IPS DF 6.9 (cell line): ENCODE measurements around the gene MYB.

ENCODE experiments used
- DNase-seq: peaks from one replicate; pipeline ENCODE4 v3.0.0-alpha.2; 2013; ENCODE audit warnings: low read depth, low spot score
- H3K27ac ChIP-seq: one replicate; pipeline ENCODE4 v1.5.1; 2013; ENCODE audit warnings: low read length, control low read depth
- H3K27me3 ChIP-seq: 2 replicates; pipeline ENCODE4 v1.6.1; 2013; ENCODE audit warnings: mild to moderate bottlenecking, low read length; ENCODE audit not compliant: control insufficient read depth, insufficient read depth
- H3K36me3 ChIP-seq: 2 replicates; pipeline ENCODE4 v1.6.1; 2013; ENCODE audit warnings: low read length; ENCODE audit not compliant: control insufficient read depth, insufficient read depth
- H3K4me1 ChIP-seq: 2 replicates; pipeline ENCODE4 v1.6.1; 2013; ENCODE audit warnings: low read length; ENCODE audit not compliant: control insufficient read depth, insufficient read depth
- H3K4me3 ChIP-seq: 2 replicates; pipeline ENCODE4 v1.5.1; 2013; ENCODE audit warnings: mild to moderate bottlenecking, low read length
- H3K9me3 ChIP-seq: 2 replicates; pipeline ENCODE4 v1.6.1; 2013; ENCODE audit warnings: low read length, inconsistent platforms; ENCODE audit not compliant: control insufficient read depth, insufficient read depth
- WGBS: extraction: QIAGEN DNeasy Blood & Tissue Kit; methylation state at CpG from one replicate; pipeline ENCODE4 v1.1.7; 2013; ENCODE audit warnings: mixed read lengths, missing lambda C conversion rate; ENCODE audit not compliant: insufficient read length, insufficient coverage; 5-methylcytosine and 5-hydroxymethylcytosine counted together

The MYB gene

DNA sequence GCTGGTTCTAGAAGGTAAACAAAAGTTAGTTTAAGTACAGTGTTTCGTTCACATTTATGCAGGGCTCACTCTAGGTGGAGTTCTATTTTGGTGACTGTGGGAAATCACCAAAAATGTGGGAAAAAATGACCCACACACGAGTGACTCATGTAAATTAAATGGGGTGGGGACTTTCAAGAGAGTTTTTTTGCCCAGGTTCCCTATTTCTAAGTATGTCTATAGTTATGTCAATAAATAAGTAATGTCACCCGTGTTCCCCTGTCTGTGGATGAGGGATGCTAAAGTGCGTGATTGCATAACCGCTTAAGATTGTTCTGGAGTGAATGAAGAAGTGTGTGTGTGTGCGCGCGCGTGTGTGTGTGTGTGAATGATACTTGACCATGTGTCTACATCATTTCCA is 69.1 kb downstream of the MYB start:
- H3K36me3 ChIP-seq = no peaks in the 10 kb centered on the region
- H3K4me1 ChIP-seq = peaks cover 6% of the 10 kb centered on the region; the same call in 1 of the 2 replicates
- no peak for DNase-seq
- H3K4me3 ChIP-seq = no peak overlapping the region
- H3K9me3 ChIP-seq = no peaks in the 10 kb centered on the region
- no peaks in the 10 kb centered on the region for H3K27me3 ChIP-seq
- no peak overlapping the region for H3K27ac ChIP-seq
- whole genome bisulfite sequencing = 100% methylated on average over 5 of the region's 9 CpGs

- H3K27me3 ChIP-seq = no peaks in the 10 kb centered on the region
- peaks cover 6% of the 10 kb centered on the region; the same call in 1 of the 2 replicates for H3K4me1 ChIP-seq
- no peaks in the 10 kb centered on the region for H3K9me3 ChIP-seq
- peak; percentile 52 for DNase-seq
- peak overlapping the region; percentile 71 for H3K27ac ChIP-seq
- H3K4me3 ChIP-seq = no peak overlapping the region
- no CpG with 5 or more reads among the region's 9 CpGs for WGBS
- no peaks in the 10 kb centered on the region for H3K36me3 ChIP-seq
These were observed 69.8 kb downstream of the MYB start for GRCh38 chr6:135250751-135251497.

GRCh38 chr6:135251498-135252441 is 70.7 kb downstream of the MYB start:
- Histone ChIP-seq H3K9me3 (no peaks in the 10 kb centered on the region), H3K27ac (peak overlapping the region; percentile 71), H3K4me3 (no peak overlapping the region), H3K36me3 (no peaks in the 10 kb centered on the region), H3K27me3 (no peaks in the 10 kb centered on the region), H3K4me1 (peaks cover 6% of the 10 kb centered on the region; the same call in 1 of the 2 replicates)
- no CpG with 5 or more reads among the region's 13 CpGs for WGBS
- DNase-seq = no peak

DNA sequence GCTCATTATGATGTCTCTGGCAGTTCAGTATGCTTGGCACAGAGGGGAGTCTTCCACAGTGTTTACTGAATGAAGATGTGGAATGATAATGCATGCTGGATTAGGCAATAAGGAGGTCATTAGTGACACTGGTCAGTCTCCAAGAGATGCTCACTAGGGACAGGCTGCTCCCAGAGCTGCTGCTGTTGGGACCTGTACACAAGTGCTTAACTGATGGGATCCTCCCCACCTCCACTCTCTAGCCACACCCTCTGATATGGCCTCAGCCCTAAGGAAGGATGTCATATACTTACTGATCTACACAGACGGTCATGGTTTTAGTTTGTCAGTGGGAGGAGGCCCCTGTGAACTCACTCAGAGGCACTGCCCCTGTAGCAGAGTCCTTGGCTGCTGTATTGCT is 73.4 kb downstream of the MYB start:
- WGBS = no CpG with 5 or more reads among the region's 1 CpG
- Histone ChIP-seq H3K36me3 (no peaks in the 10 kb centered on the region), H3K4me3 (no peak overlapping the region), H3K27me3 (no peaks in the 10 kb centered on the region), H3K9me3 (no peaks in the 10 kb centered on the region), H3K4me1 (peaks cover 9% of the 10 kb centered on the region), H3K27ac (no peak overlapping the region)
- no peak for DNase-seq

GRCh38 chr6:135256866-135257265 is 75.8 kb downstream of the MYB start:
- no peaks in the 10 kb centered on the region for H3K27me3 ChIP-seq
- H3K4me3 ChIP-seq = no peak overlapping the region
- no peak for DNase-seq
- H3K27ac ChIP-seq = no peak overlapping the region
- H3K9me3 ChIP-seq = no peaks in the 10 kb centered on the region
- H3K4me1 ChIP-seq = peaks cover 6% of the 10 kb centered on the region
- no CpG with 5 or more reads among the region's 4 CpGs for WGBS
- no peaks in the 10 kb centered on the region for H3K36me3 ChIP-seq

DNA sequence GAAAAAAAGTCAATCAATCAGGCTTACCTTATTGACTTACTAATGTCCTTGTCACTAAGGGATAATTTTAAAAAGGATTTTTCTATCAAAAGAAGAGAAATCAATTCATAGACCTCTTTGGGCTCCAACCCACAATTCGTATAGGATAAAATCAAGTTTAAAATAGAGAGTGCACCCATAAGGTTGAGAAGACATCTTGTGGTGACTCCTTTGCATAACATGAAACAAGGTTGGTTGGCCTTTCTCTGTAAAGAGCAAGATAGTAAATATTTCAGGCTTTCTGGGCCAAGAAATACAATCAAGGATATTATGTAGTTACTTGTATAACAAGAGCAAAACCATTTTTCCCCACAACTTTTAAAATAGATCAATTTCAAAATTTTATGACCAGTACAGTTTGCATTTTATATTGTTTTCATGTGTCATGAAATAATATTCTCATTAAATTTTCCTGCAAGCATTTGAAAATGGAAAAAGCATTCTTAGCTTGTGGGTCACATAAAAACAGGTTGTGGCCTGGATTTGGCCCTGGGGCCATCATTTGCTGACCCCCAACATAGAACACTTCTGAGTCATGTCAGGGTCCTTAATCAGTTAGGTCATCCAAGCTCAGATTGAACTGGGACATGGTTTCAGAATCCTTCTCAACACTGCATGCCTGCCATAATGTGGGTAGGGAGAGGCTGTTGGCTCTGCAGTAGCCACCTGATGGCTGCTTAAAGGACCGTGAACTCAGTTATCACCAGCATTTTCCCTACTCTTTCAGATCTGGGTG is 76.7 kb downstream of the MYB start:
- H3K27me3 ChIP-seq = no peaks in the 10 kb centered on the region
- H3K4me1 ChIP-seq = peaks cover 2% of the 10 kb centered on the region; the same call in 1 of the 2 replicates
- no peak for DNase-seq
- WGBS = no CpG with 5 or more reads among the region's 2 CpGs
- H3K36me3 ChIP-seq = no peaks in the 10 kb centered on the region
- no peak overlapping the region for H3K27ac ChIP-seq
- H3K4me3 ChIP-seq = no peak overlapping the region
- H3K9me3 ChIP-seq = no peaks in the 10 kb centered on the region

DNA sequence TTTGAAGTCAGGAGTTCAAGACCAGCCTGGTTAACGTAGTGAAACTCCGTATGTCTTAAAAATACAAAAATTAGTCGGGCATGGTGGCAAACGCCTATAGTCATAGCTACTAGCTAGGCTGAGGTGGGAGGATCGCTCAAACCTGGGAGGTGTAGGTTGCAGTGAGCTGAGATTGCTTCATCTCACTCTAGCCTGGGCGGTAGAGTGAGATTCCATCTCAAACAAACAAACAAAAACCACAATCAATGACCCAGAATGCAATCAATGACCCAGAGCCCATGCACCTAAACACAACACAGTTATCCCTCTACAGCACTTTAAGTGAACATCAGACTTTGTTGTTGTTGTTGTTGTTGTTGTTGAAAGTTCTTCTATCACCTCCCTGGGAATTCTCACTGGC is 77.9 kb downstream of the MYB start:
- H3K4me3 ChIP-seq = no peak overlapping the region
- no CpG with 5 or more reads among the region's 6 CpGs for WGBS
- no peak for DNase-seq
- H3K36me3 ChIP-seq = no peaks in the 10 kb centered on the region
- H3K27me3 ChIP-seq = no peaks in the 10 kb centered on the region
- no peaks in the 10 kb centered on the region for H3K9me3 ChIP-seq
- H3K4me1 ChIP-seq = peaks cover 4% of the 10 kb centered on the region; the same call in 1 of the 2 replicates
- H3K27ac ChIP-seq = no peak overlapping the region

- no peaks in the 10 kb centered on the region for H3K9me3 ChIP-seq
- DNase-seq = no peak
- no peaks in the 10 kb centered on the region for H3K36me3 ChIP-seq
- peaks cover 4% of the 10 kb centered on the region; the same call in 1 of the 2 replicates for H3K4me1 ChIP-seq
- no peak overlapping the region for H3K4me3 ChIP-seq
- H3K27ac ChIP-seq = no peak overlapping the region
- WGBS = no CpG with 5 or more reads among the region's 4 CpGs
- H3K27me3 ChIP-seq = no peaks in the 10 kb centered on the region
These were observed 79.5 kb downstream of the MYB start for GRCh38 chr6:135260612-135261011.

- DNase-seq = no peak
- H3K27ac ChIP-seq = no peak overlapping the region
- H3K9me3 ChIP-seq = no peaks in the 10 kb centered on the region
- H3K4me3 ChIP-seq = no peak overlapping the region
- H3K4me1 ChIP-seq = peaks cover 6% of the 10 kb centered on the region; the same call in 1 of the 2 replicates
- no CpG with 5 or more reads among the region's 15 CpGs for WGBS
- no peaks in the 10 kb centered on the region for H3K36me3 ChIP-seq
- no peaks in the 10 kb centered on the region for H3K27me3 ChIP-seq
These were observed 81.0 kb downstream of the MYB start for GRCh38 chr6:135261872-135262725.
